Right lobe of liver (tissue), 4 donors: Measurements from ENCODE around the gene ARHGEF37.

Source experiments
- POLR2A ChIP-seq: fragments of 450-650 bp; IDR thresholded peaks from one replicate; pipeline ENCODE4 v1.6.1; 2017; ENCODE audit warnings: antibody characterized with exemption, mild to moderate bottlenecking
- TF ChIP-seq, protein P1 (sequence below), 4 donors: fragments of 200-600 bp in 3 of 4; fragments of 450-650 bp in 1 of 4; IDR thresholded peaks; one replicate each; pipeline versions ENCODE4 v1.5.1 to v1.8.0; 2016 to 2022; ENCODE audit warnings: antibody characterized with exemption in 4 of 4, mild to moderate bottlenecking in 2 of 4
- donor health status: DM: no; HTN: no; CAD: no.
- donor health status: DM: no; HTN: no; CAD: no.
- donor health status: DM: no; HTN: yes; CAD: no.

DNA sequence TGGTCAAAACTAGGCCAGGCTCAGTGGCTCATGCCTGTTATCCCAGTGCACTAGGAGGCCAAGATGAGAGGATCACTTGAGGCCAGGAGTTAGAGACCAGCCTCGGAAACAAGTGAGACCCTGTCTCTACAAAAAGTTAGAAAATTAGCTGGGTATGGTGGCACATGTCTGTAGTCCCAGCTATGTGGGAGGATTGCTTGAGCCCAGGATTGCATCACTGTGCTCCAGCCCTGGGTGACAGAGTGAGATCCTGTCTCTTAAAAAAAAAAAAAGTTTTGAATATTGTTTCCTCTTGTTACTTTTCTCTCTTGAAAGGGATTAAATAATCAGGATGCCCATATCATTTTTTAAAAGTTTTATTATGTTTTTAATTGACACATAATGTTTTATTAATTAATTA, 7.6 kb downstream of the ARHGEF37 start:
- TF ChIP-seq, protein P1, sequence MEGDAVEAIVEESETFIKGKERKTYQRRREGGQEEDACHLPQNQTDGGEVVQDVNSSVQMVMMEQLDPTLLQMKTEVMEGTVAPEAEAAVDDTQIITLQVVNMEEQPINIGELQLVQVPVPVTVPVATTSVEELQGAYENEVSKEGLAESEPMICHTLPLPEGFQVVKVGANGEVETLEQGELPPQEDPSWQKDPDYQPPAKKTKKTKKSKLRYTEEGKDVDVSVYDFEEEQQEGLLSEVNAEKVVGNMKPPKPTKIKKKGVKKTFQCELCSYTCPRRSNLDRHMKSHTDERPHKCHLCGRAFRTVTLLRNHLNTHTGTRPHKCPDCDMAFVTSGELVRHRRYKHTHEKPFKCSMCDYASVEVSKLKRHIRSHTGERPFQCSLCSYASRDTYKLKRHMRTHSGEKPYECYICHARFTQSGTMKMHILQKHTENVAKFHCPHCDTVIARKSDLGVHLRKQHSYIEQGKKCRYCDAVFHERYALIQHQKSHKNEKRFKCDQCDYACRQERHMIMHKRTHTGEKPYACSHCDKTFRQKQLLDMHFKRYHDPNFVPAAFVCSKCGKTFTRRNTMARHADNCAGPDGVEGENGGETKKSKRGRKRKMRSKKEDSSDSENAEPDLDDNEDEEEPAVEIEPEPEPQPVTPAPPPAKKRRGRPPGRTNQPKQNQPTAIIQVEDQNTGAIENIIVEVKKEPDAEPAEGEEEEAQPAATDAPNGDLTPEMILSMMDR (IDR thresholded peaks at IDR 0.05): no peak
- no peak for TF ChIP-seq POLR2A
